Mucosa of rectum (tissue), 2 donors: ENCODE results near the gene ARF5.

Experiments
- H3K27ac ChIP-seq, 2 donors: one replicate each; pipeline ENCODE4 v1.7.0; 2013; ENCODE audit warnings: inconsistent platforms in 2 of 2, low read depth in 2 of 2, low read length in 2 of 2
- H3K27me3 ChIP-seq, 2 donors: one replicate each; pipeline ENCODE4 v1.7.0; 2013; ENCODE audit warnings: low read length in 2 of 2; ENCODE audit not compliant: control insufficient read depth in 2 of 2, insufficient read depth in 2 of 2
- H3K36me3 ChIP-seq, 2 donors: one replicate each; pipeline ENCODE4 v1.7.0; 2013; ENCODE audit warnings: low read length in 2 of 2; ENCODE audit not compliant: control insufficient read depth in 2 of 2, insufficient read depth in 2 of 2
- H3K4me1 ChIP-seq, 2 donors: one replicate each; pipeline ENCODE4 v1.7.0; 2013; ENCODE audit warnings: low read length in 2 of 2, mild to moderate bottlenecking in 1 of 2; ENCODE audit not compliant: control insufficient read depth in 2 of 2, insufficient read depth in 2 of 2
- H3K4me3 ChIP-seq, 2 donors: one replicate each; pipeline ENCODE4 v1.7.0; 2013; ENCODE audit warnings: low read length in 2 of 2
- H3K9ac ChIP-seq, 2 donors: one replicate each; pipeline ENCODE4 v1.7.0; 2013; ENCODE audit warnings: low read length in 2 of 2, low read depth in 1 of 2, mild to moderate bottlenecking in 1 of 2
- H3K9me3 ChIP-seq, 2 donors: one replicate each; pipeline ENCODE4 v1.7.0; 2013; ENCODE audit warnings: low read length in 2 of 2; ENCODE audit not compliant: control insufficient read depth in 2 of 2
- donor health status: healthy.
- donor health status: Normal muscosa, but diverticular disease.

Gene ARF5

DNA sequence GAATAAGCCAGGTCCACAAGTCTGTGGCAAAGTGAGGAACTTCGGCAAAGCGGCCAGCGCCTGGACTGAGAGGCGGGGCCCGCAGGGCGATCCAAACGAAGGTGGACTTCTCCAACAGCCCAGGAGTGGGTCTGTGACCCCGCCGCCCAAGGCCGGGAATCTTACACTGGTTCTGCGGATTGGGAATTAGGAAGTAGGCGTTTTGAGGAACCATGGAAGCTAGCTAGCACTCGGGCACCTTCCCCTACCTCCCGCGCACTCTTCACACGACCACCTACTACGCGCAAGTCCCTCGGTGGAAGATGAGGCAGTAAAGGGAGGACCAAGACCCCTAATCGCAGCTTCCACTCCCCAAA, 570 bp upstream of the ARF5 start:
- H3K9ac ChIP-seq = peak overlapping the region; percentile 86 to 88
- no peaks in the 10 kb centered on the region for H3K9me3 ChIP-seq
- H3K4me3 ChIP-seq = peak overlapping the region; percentile 75 to 86
- H3K4me1 ChIP-seq = peaks cover 27 to 38% of the 10 kb centered on the region in 2 donors
- H3K27ac ChIP-seq = peak overlapping the region; percentile 23 to 85
- peaks cover 24 to 25% of the 10 kb centered on the region in 2 donors for H3K36me3 ChIP-seq
- H3K27me3 ChIP-seq = no peaks in the 10 kb centered on the region

DNA sequence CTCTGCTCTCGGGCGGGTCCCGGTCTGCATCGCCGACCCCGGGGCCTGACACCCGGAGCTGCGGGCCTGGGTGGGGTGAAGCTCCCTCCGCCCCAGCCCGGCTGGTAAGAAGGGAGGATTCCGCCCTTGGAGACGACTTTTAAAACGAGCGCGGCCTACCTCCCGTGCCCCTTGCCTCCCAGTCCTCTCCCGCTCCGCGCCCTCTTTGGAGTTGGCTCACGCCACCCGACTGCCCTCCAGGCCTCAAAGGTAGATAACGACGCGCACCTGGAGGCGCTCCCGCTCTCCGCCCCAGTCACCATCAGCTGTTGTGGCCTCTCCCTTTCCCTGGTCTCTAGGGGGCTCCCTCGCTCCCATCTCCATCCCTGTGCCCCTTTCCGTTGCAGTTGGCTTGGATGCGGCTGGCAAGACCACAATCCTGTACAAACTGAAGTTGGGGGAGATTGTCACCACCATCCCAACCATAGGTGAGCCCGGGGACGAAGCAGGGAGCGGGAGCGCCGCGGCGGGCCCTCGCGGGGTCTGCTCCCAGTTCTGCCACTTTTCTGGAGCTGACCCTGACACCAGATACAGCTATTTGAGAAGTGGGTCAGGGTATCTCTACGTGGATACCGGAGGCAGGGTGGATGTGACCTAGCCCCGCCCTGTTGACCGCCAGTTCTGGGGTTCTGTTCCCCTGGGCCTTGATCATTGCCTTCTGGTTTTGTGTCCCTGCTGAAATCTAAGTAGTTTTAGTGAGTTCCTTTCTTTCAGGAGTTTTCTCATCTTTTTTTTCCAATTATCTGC, 679 bp downstream of the ARF5 start:
- peaks cover 18% of the 10 kb centered on the region in 2 donors for H3K36me3 ChIP-seq
- peak overlapping the region; percentile 79 to 85 for H3K27ac ChIP-seq
- H3K9me3 ChIP-seq = no peaks in the 10 kb centered on the region
- H3K27me3 ChIP-seq = no peaks in the 10 kb centered on the region
- H3K9ac ChIP-seq = peak overlapping the region; percentile 88 to 89
- peaks cover 23 to 28% of the 10 kb centered on the region in 2 donors for H3K4me1 ChIP-seq
- peak overlapping the region; percentile 83 to 86 for H3K4me3 ChIP-seq

DNA sequence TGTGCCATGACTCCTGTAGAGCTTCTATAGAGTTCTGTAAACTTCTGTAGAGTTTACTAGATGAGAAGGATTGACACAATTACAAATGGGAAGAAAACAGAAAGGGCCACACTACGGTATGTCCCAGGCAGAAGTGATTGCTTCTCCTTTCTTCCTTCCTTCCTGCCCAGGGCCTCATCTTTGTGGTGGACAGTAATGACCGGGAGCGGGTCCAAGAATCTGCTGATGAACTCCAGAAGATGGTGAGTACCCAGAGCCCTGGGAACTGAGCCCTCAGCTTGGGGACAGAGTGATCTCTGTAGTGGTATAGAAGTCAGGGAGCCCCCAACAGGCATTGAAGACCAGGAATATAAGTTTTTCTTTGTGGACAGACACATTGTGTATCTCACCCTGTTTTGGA, 1.7 kb downstream of the ARF5 start:
- peaks cover 18% of the 10 kb centered on the region in 2 donors for H3K36me3 ChIP-seq
- H3K27me3 ChIP-seq = no peaks in the 10 kb centered on the region
- H3K4me3 ChIP-seq = no peak overlapping the region
- no peak overlapping the region for H3K27ac ChIP-seq
- peaks cover 13 to 18% of the 10 kb centered on the region in 2 donors for H3K4me1 ChIP-seq
- no peaks in the 10 kb centered on the region for H3K9me3 ChIP-seq
- no peak overlapping the region for H3K9ac ChIP-seq

DNA sequence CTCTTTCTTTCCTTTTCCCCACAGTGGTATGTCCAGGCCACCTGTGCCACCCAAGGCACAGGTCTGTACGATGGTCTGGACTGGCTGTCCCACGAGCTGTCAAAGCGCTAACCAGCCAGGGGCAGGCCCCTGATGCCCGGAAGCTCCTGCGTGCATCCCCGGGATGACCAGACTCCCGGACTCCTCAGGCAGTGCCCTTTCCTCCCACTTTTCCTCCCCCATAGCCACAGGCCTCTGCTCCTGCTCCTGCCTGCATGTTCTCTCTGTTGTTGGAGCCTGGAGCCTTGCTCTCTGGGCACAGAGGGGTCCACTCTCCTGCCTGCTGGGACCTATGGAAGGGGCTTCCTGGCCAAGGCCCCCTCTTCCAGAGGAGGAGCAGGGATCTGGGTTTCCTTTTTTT, 3.0 kb downstream of the ARF5 start:
- Histone ChIP-seq H3K27ac (no peak overlapping the region), H3K4me1 (peaks cover 8 to 18% of the 10 kb centered on the region in 2 donors), H3K4me3 (no peak overlapping the region), H3K27me3 (no peaks in the 10 kb centered on the region), H3K9ac (no peak overlapping the region), H3K9me3 (no peaks in the 10 kb centered on the region), H3K36me3 (peaks cover 18% of the 10 kb centered on the region in 2 donors)

DNA sequence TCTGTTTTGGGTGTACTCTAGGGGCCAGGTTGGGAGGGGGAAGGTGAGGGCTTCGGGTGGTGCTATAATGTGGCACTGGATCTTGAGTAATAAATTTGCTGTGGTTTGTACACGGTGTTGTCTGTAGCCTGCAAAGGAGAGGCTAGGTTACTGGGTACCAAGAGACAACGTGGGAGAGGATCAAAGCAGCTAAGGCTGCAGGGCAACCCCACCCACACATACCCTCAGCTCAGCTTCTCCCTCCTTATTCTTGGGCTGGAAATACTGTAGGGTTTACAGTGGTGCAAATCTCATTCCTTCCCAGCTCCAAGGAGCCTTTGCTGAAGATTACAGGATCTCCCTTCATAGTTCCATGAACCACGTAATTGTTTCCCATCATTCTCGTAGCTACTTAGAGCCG, 3.4 kb downstream of the ARF5 start:
- Histone ChIP-seq H3K9ac (no peak overlapping the region), H3K36me3 (peaks cover 18% of the 10 kb centered on the region in 2 donors), H3K4me3 (no peak overlapping the region), H3K4me1 (peaks cover 8 to 18% of the 10 kb centered on the region in 2 donors), H3K27me3 (no peaks in the 10 kb centered on the region), H3K27ac (no peak overlapping the region), H3K9me3 (no peaks in the 10 kb centered on the region)

DNA sequence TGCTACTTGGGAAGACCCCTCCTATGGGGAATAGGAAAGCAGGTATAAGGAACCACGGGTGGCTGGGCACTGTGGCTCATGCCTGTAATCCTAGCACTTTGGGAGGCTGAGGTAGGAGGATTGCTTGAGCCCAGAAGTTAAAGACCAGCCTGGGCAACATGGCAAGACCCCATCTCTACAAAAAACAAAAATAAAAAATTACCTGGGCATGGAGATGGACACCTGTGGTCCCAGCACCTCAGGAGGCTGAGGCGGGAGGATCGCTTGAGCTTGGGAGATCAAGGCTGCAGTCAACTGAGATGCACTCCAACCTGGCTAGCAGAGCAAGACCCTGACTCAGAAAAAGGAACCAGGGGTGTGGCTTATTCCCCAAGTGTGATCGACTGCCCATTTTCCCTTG, 4.3 kb downstream of the ARF5 start:
- H3K27ac ChIP-seq = no peak overlapping the region
- H3K9me3 ChIP-seq = no peaks in the 10 kb centered on the region
- no peak overlapping the region for H3K9ac ChIP-seq
- peaks cover 8 to 18% of the 10 kb centered on the region in 2 donors for H3K4me1 ChIP-seq
- H3K27me3 ChIP-seq = no peaks in the 10 kb centered on the region
- no peak overlapping the region for H3K4me3 ChIP-seq
- H3K36me3 ChIP-seq = peaks cover 18% of the 10 kb centered on the region in 2 donors

DNA sequence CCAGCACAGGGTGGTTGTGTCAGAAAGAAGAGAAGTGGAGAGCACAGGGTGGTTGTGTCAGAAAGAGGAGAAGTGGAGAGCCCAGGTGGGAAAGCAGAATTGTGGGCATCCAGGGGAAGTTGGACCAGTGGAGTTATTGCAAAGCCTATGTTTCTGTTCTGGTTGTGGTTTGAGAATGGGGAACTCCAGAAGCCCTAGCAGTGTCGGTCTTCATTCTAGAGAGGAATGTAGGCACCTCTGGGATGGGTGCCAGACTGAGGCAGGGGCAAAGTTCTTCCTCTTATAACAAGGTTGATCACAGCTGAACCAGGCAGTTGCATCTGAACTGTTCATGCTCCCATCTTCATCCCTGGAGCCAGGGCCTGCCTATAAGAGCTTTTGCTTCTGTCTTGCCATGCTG, 6.3 kb downstream of the ARF5 start:
- Histone ChIP-seq H3K27ac (no peak overlapping the region), H3K9ac (no peak overlapping the region), H3K36me3 (peaks cover 18% of the 10 kb centered on the region in 2 donors), H3K27me3 (no peaks in the 10 kb centered on the region), H3K4me1 (peaks cover under 1 to 5% of the 10 kb centered on the region in 2 donors), H3K4me3 (no peak overlapping the region), H3K9me3 (no peaks in the 10 kb centered on the region)

DNA sequence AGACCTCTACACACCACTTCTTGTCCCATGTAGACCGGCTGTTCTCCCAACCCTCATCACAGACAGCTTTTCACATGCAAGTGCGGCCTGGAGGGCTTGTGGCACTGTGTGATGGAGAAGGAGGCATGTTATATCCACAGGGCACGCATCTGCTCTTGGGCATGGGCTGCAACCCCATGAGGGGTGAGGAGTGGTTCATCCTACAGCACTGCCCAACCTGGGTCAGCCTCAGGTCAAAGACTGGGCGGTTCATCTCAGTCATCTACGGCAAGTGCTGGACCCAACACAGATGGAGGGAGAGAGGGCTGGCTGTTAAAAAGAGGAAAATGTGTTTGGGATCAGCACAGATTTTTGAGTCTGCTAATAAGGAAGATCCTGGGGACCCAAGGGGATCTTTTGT, 7.5 kb downstream of the ARF5 start:
- H3K4me1 ChIP-seq = no peaks in the 10 kb centered on the region
- no peak overlapping the region for H3K27ac ChIP-seq

DNA sequence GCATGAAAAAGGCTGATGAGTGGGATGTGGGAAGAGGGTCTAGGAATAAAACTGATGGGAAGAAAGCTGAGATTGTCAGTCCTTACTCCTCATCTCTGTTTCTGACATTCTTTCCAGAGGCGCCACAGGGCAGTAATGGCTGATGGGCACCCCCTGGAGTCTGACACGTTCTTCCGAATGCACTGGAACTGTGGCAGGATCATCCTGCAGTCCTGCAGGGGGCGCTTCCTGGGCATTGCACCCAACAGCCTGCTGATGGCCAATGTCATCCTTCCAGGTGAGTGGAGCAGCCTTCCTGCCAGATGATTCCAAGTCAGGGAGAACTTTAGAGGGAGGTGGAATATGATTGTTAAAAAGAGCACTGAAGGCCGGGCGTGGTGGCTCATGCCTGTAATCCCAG, 10.1 kb downstream of the ARF5 start:
- Histone ChIP-seq H3K27ac (no peak overlapping the region), H3K4me1 (no peaks in the 10 kb centered on the region), H3K27me3 (no peaks in the 10 kb centered on the region), H3K4me3 (no peak overlapping the region), H3K9ac (no peak overlapping the region), H3K36me3 (no peaks in the 10 kb centered on the region), H3K9me3 (no peaks in the 10 kb centered on the region)

More for the DNA sequence above, 7.5 kb downstream of the ARF5 start:
- peaks cover 12 to 15% of the 10 kb centered on the region in 2 donors for H3K36me3 ChIP-seq
- H3K4me3 ChIP-seq = no peak overlapping the region
- no peak overlapping the region for H3K9ac ChIP-seq
- no peaks in the 10 kb centered on the region for H3K27me3 ChIP-seq
- no peaks in the 10 kb centered on the region for H3K9me3 ChIP-seq

DNA sequence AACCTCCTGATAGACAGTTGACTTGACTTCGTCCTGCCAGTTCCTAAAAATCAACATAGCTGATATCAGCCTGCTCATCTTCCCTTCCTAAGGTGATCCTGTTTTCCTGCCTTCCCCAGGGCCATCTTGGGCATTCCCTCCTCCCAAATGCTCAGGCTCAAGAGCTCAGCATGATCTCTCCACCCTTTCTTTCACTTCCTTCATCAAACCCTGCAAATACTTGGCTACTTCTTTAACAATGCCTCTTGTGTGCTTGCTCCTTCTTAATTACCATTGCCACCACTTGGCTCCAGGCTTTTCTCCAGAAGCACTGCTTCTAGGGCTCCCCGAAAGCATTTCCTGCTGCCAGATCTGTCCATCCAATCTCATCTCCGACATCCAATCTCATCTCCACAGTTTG, 12.7 kb downstream of the ARF5 start:
- H3K36me3 ChIP-seq = no peaks in the 10 kb centered on the region
- H3K4me1 ChIP-seq = no peaks in the 10 kb centered on the region
- no peak overlapping the region for H3K9ac ChIP-seq
- no peaks in the 10 kb centered on the region for H3K9me3 ChIP-seq
- no peak overlapping the region for H3K27ac ChIP-seq
- no peaks in the 10 kb centered on the region for H3K27me3 ChIP-seq
- no peak overlapping the region for H3K4me3 ChIP-seq
